ENCODE results near the gene HOXC4.

The HOXC4 gene

GRCh38 chr12:54049108-54049507, 4.5 kb upstream of the HOXC4 start:
- Histone ChIP-seq H3K27me3 (ENCODE audit: control insufficient read depth, insufficient read depth, low read length) (peaks cover 16% of the 10 kb centered on the region), H3K79me2 (no peaks in the 10 kb centered on the region), H2AFZ (no peak overlapping the region), H3K4me3 (ENCODE audit: low read depth, low read length) (no peak overlapping the region), H3K4me1 (no peaks in the 10 kb centered on the region), H3K9ac (no peak overlapping the region), H3K27ac (no peak overlapping the region), H3K9me3 (ENCODE audit: control insufficient read depth, low read length) (no peaks in the 10 kb centered on the region), H3K4me2 (ENCODE audit: low read length) (no peak overlapping the region), H3K36me3 (ENCODE audit: control insufficient read depth, insufficient read depth, low read length) (no peaks in the 10 kb centered on the region)
- TF ChIP-seq CTCF (IDR thresholded peaks at IDR 0.05): no peak

GRCh38 chr12:54050482-54050810, 3.2 kb upstream of the HOXC4 start:
- Histone ChIP-seq H3K4me3 (ENCODE audit: low read depth, low read length) (no peak overlapping the region), H2AFZ (no peak overlapping the region), H3K36me3 (ENCODE audit: control insufficient read depth, insufficient read depth, low read length) (no peaks in the 10 kb centered on the region), H3K79me2 (no peaks in the 10 kb centered on the region), H3K4me1 (no peaks in the 10 kb centered on the region), H3K4me2 (ENCODE audit: low read length) (no peak overlapping the region), H3K27me3 (ENCODE audit: control insufficient read depth, insufficient read depth, low read length) (peaks cover 14% of the 10 kb centered on the region), H3K9me3 (ENCODE audit: control insufficient read depth, low read length) (no peaks in the 10 kb centered on the region), H3K9ac (no peak overlapping the region), H3K27ac (no peak overlapping the region)
- no peak for TF ChIP-seq CTCF (IDR thresholded peaks at IDR 0.05)

- no peak overlapping the region for H3K4me2 ChIP-seq (ENCODE audit: low read length)
- H3K9ac ChIP-seq: no peak overlapping the region
- H3K79me2 ChIP-seq: no peaks in the 10 kb centered on the region
- no peak for TF ChIP-seq CTCF (IDR thresholded peaks at IDR 0.05)
- no peaks in the 10 kb centered on the region for H3K9me3 ChIP-seq (ENCODE audit: control insufficient read depth, low read length)
- H2AFZ ChIP-seq: no peak overlapping the region
- H3K4me3 ChIP-seq (ENCODE audit: low read depth, low read length): no peak overlapping the region
- H3K4me1 ChIP-seq: no peaks in the 10 kb centered on the region
- peaks cover 14% of the 10 kb centered on the region for H3K27me3 ChIP-seq (ENCODE audit: control insufficient read depth, insufficient read depth, low read length)
- no peaks in the 10 kb centered on the region for H3K36me3 ChIP-seq (ENCODE audit: control insufficient read depth, insufficient read depth, low read length)
- H3K27ac ChIP-seq: no peak overlapping the region
Observed at GRCh38 chr12:54051026-54051842, 2.4 kb upstream of the HOXC4 start.

GRCh38 chr12:54051874-54052437, 1.7 kb upstream of the HOXC4 start:
- Histone ChIP-seq H3K27ac (no peak overlapping the region), H3K4me1 (no peaks in the 10 kb centered on the region), H3K9ac (no peak overlapping the region), H3K9me3 (ENCODE audit: control insufficient read depth, low read length) (no peaks in the 10 kb centered on the region), H3K36me3 (ENCODE audit: control insufficient read depth, insufficient read depth, low read length) (no peaks in the 10 kb centered on the region), H3K4me2 (ENCODE audit: low read length) (no peak overlapping the region), H3K4me3 (ENCODE audit: low read depth, low read length) (no peak overlapping the region), H3K79me2 (no peaks in the 10 kb centered on the region), H3K27me3 (ENCODE audit: control insufficient read depth, insufficient read depth, low read length) (peaks cover 10% of the 10 kb centered on the region), H2AFZ (no peak overlapping the region)
- TF ChIP-seq CTCF (IDR thresholded peaks at IDR 0.05): no peak

Data from parathyroid adenoma (tissue), 2 donors.